Measurements from ENCODE around the gene SCG2. TPM values are rescaled to one million over a fixed set of nuclear protein-coding genes. Genes with fewer than 3 reads are reported as not detected.

Gene SCG2
- total RNA-seq, 1 donor = 0.63 TPM

GRCh38 chr2:223549215-223549614, 52.9 kb downstream of the SCG2 start:
- no peak overlapping the region for H3K4me3 ChIP-seq (ENCODE audit: low read depth, low read length)
- peak; percentile 83 for DNase-seq (ENCODE audit: low read depth)
- TF ChIP-seq CTCF (IDR thresholded peaks at IDR 0.05; ENCODE audit: insufficient read depth, low read length) = no peak

DNA sequence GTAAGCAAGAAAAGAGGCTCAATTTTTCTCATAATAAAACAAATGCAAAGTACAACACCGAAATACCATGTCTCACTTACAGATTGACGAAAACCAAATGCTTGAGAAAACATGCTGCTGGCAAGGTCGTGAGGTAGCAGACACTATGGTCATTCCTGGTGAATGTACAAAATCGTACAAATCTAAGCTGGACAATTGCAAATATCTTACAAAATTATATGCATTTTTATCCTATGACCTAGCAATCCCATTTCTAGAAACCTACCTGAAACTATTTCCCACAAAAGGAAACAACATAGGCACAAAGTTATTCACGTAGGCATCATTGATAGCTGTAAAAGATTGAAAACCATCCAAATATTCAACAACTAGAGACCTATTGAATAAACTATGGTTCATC, 54.0 kb downstream of the SCG2 start:
- no peak overlapping the region for H3K4me3 ChIP-seq (ENCODE audit: low read depth, low read length)
- DNase-seq (ENCODE audit: low read depth) = no peak
- TF ChIP-seq CTCF (IDR thresholded peaks at IDR 0.05; ENCODE audit: insufficient read depth, low read length) = no peak

Other genes with a start within 250 kb of the SCG2 start
- gene AP1S3, start 235.2 kb upstream of the SCG2 start, total RNA-seq (ENCODE audit: low replicate concordance) = 8.1 and 16.8 TPM in 2 replicates

Data from fibroblast of the aortic adventitia (primary cell).